HEK293T (cell line): ENCODE data around the gene NBL1.
"Not testable (repeated sequence)": the region's sequence is repeated elsewhere in the genome, so short reads cannot be mapped to it uniquely, and the experiment has no call there.

Experiments
- CTCF ChIA-PET: fragments of 350-600 bp; formaldehyde crosslinking; extraction: SDS; loops from one replicate; lab custom pipeline; 2021; ENCODE audit warnings: antibody characterized with exemption, inconsistent platforms; lab: Yijun Ruan, JAX
- POLR2A ChIA-PET: fragments of 350-600 bp; formaldehyde crosslinking; extraction: SDS; loops from one replicate; lab custom pipeline; 2020; ENCODE audit warnings: antibody characterized with exemption, inconsistent platforms; lab: Yijun Ruan, JAX
- DNase-seq: peaks from one replicate; pipeline ENCODE4 v3.0.0; 2012; ENCODE audit warnings: mixed read lengths; ENCODE audit errors: extremely low spot score
- ARNT ChIP-seq: fragments of 450-650 bp; IDR thresholded peaks from 2 replicates; pipeline ENCODE4 v1.6.1; 2017; ENCODE audit warnings: mild to moderate bottlenecking
- BHLHE40 ChIP-seq: fragments of 450-650 bp; IDR thresholded peaks from 2 replicates; pipeline ENCODE4 v1.6.1; 2016; ENCODE audit warnings: mild to moderate bottlenecking, moderate library complexity, borderline replicate concordance
- CTBP1 ChIP-seq: fragments of 450-650 bp; IDR thresholded peaks from 2 replicates; pipeline ENCODE4 v1.6.1; 2016; ENCODE audit warnings: borderline replicate concordance
- ELF4 ChIP-seq: fragments of 450-650 bp; IDR thresholded peaks from 2 replicates; pipeline ENCODE4 v1.6.1; 2017; ENCODE audit warnings: antibody characterized with exemption
- FOXA1 ChIP-seq: fragments of 450-650 bp; IDR thresholded peaks from 2 replicates; pipeline ENCODE4 v1.6.1; 2016; ENCODE audit warnings: mild to moderate bottlenecking
- FOXK2 ChIP-seq: fragments of 450-650 bp; IDR thresholded peaks from 2 replicates; pipeline ENCODE4 v1.6.1; 2016; ENCODE audit warnings: mild to moderate bottlenecking
- FOXM1 ChIP-seq: fragments of 450-650 bp; IDR thresholded peaks from 2 replicates; pipeline ENCODE4 v1.6.1; 2017; ENCODE audit warnings: mild to moderate bottlenecking, borderline replicate concordance
- HDGF ChIP-seq: fragments of 450-650 bp; IDR thresholded peaks from 2 replicates; pipeline ENCODE4 v1.6.1; 2017; ENCODE audit warnings: antibody characterized with exemption, borderline replicate concordance
- L3MBTL2 ChIP-seq: fragments of 450-650 bp; conservative IDR thresholded peaks from 2 replicates; pipeline ENCODE4 v1.6.1; 2016; ENCODE audit warnings: mild to moderate bottlenecking
- LEF1 ChIP-seq: fragments of 450-650 bp; IDR thresholded peaks from 2 replicates; pipeline ENCODE4 v1.6.1; 2017; ENCODE audit warnings: mild to moderate bottlenecking, borderline replicate concordance
- NFRKB ChIP-seq: fragments of 450-650 bp; IDR thresholded peaks from 2 replicates; pipeline ENCODE4 v1.6.1; 2016; ENCODE audit warnings: mild to moderate bottlenecking, moderate library complexity
- SP1 ChIP-seq: fragments of 450-650 bp; IDR thresholded peaks from 2 replicates; pipeline ENCODE4 v1.6.1; 2017
- SUZ12 ChIP-seq: fragments of 450-650 bp; IDR thresholded peaks from 2 replicates; pipeline ENCODE4 v1.6.1; 2016; ENCODE audit warnings: mild to moderate bottlenecking
- TARDBP ChIP-seq: fragments of 450-650 bp; IDR thresholded peaks from 2 replicates; pipeline ENCODE4 v1.6.1; 2016
- ZNF384 ChIP-seq: fragments of 450-650 bp; IDR thresholded peaks from 2 replicates; pipeline ENCODE4 v1.6.1; 2016
- TF ChIP-seq, protein P1 (sequence below): fragments of 450-650 bp; IDR thresholded peaks from 2 replicates; pipeline ENCODE4 v1.6.1; 2016

Gene NBL1

DNA sequence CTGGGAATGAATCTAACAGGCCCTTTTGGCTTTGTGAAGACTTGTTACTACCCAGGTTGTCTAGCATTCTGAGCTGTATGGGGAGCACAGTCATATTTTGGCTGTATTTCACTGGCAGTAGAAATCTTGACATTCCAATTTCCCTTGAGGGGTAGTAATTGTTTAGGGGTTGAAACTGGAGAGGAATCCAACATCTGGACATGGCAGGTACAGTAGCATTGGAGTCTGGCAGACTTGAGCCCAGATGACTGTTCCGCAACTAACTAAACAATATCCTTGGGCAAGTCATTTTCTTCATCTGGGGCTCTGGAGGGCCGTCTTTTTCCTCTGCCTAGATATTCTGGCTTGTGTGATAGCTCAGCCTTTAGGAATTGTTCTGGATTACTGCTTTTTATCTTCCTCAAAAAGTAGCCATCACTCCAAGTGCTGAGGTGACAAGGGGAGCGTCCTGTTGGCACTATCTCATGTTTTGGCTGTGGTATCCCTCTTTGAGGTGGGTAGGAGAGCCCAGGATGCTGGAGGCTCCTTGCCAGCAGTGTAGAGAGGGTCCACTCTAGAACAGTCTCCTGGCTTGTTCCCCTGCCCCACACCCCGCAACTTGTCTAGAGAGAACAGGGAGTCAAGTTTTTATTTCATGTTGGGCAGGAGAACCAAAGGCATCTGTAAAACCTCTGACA is 22.7 kb upstream of the NBL1 start:
- POLR2A ChIA-PET: no interaction called here
- TF ChIP-seq L3MBTL2: no peak
- TF ChIP-seq NFRKB: no peak
- TF ChIP-seq FOXM1: no peak
- TF ChIP-seq TARDBP: no peak
- TF ChIP-seq FOXK2: no peak
- no peak for TF ChIP-seq SUZ12
- TF ChIP-seq, protein P1, sequence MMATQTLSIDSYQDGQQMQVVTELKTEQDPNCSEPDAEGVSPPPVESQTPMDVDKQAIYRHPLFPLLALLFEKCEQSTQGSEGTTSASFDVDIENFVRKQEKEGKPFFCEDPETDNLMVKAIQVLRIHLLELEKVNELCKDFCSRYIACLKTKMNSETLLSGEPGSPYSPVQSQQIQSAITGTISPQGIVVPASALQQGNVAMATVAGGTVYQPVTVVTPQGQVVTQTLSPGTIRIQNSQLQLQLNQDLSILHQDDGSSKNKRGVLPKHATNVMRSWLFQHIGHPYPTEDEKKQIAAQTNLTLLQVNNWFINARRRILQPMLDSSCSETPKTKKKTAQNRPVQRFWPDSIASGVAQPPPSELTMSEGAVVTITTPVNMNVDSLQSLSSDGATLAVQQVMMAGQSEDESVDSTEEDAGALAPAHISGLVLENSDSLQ: no peak
- TF ChIP-seq CTBP1: no peak
- TF ChIP-seq BHLHE40: no peak
- TF ChIP-seq LEF1: no peak
- TF ChIP-seq SP1: no peak
- no peak for TF ChIP-seq FOXA1
- DNase-seq: no peak
- CTCF ChIA-PET: no interaction called here

DNA sequence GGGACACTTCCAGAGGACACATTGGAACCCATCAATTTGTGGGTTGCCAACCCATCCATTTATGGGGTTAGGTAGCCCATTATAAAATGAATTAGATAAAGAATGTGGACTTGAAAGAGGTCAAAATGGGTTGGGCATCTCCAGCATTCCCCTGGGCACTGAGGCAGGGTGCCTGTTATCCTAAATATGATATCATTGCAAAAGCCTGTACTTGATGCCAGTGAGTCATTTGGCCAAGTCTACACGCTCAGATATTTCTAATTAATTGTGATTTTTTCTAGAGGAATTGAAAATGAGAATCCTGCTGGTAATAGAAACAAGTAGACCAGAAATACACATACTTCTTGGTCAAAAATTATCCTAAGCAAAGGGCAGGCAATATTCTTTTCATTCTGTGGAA is 21.9 kb upstream of the NBL1 start:
- ChIA-PET CTCF (no interaction called here), POLR2A (no interaction called here)
- TF ChIP-seq TARDBP (no peak), ELF4 (no peak), FOXA1 (no peak), LEF1 (no peak), ARNT (no peak)
- no peak for DNase-seq

DNA sequence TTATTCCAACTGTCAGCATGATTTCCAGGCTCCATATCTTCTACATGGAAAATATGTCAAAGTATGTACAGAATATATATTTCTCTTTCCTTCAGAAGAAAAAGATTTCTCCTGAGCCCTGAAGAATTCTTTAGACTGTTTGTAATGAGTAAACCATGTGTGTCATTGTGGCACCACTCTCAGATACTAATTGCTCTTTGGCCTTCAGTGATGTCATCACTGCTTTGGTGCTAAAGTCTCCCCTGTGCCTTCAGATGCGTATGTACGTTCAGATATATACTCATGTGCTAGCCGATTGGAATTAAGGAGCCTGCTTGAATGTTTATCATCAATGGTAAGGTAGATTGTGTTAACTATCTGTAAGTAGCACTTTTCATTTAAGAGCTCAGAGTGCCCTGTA is 20.6 kb upstream of the NBL1 start:
- DNase-seq: no peak
- TF ChIP-seq HDGF: no peak
- TF ChIP-seq BHLHE40: no peak
- TF ChIP-seq FOXK2: no peak
- TF ChIP-seq ZNF384: no peak
- TF ChIP-seq, protein P1: no peak
- TF ChIP-seq ARNT: no peak
- TF ChIP-seq L3MBTL2: no peak
- no peak for TF ChIP-seq CTBP1
- TF ChIP-seq SUZ12: no peak
- TF ChIP-seq NFRKB: no peak
- TF ChIP-seq FOXM1: no peak
- TF ChIP-seq FOXA1: no peak
- TF ChIP-seq LEF1: no peak
- TF ChIP-seq ELF4: no peak
- no peak for TF ChIP-seq TARDBP

DNA sequence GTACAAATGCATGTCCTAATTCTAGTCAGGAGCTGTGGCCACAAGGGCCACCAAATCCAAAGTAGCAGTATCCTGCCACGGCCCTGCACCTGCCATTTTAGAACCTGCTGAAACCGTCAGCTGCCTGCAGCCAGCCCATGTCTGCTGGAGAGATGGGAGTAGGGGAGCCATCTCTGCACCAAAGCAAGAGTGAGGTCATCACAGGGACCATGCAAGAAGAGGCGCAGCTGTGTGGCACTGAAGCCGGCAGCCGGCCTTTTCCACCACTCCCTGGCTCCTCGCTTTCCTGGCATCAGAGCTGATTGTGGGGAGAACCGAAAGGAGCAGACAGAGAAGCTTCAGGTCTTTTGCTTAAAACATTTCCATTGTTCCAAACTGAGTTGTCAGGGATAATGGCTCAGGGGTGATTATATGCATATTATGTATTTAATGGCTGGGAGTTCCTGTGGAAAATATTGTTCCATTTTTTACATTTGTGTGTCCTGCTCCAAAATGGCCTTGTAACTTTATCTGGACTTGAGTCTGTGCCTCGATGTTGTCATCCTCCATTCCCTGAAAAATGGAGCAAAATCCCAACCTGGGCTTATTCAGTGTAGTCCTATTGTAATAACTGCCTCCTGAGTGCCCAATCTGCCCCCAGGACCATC is 18.7 kb upstream of the NBL1 start:
- CTCF ChIA-PET: no interaction called here
- DNase-seq: no peak
- POLR2A ChIA-PET: no interaction called here
- TF ChIP-seq HDGF (no peak), L3MBTL2 (no peak), LEF1 (no peak), TARDBP (no peak), ZNF384 (no peak)

More for the DNA sequence above, 20.6 kb upstream of the NBL1 start:
- CTCF ChIA-PET: no interaction called here
- POLR2A ChIA-PET: no interaction called here

DNA sequence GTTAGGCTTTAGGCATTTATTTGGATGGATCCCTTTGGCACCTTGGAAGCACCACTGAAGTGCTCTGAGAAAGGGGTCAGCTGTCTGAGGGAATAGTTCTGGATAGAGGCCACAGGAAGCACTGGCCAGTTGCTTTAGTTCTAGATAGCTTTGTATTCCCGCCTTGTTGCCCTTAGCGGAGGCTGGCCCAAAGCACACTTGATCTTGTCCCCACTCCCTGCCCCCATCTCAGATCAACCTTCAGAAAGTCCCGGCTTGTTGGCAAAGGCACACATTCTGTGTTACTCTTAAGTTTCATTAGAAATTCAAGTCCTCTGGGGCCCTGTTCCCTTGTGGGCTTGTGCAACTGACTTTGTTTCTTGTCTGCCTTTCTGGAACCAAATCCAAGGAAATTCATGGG is 15.2 kb upstream of the NBL1 start:
- ChIA-PET CTCF (no interaction called here), POLR2A (no interaction called here)
- TF ChIP-seq SP1 (no peak), FOXK2 (no peak), TARDBP (no peak), HDGF (no peak), ARNT (no peak), LEF1 (no peak), ELF4 (no peak), FOXM1 (no peak), ZNF384 (no peak), L3MBTL2 (no peak), FOXA1 (no peak), NFRKB (no peak), BHLHE40 (no peak), CTBP1 (no peak)
- TF ChIP-seq, protein P1: no peak
- no peak for DNase-seq

DNA sequence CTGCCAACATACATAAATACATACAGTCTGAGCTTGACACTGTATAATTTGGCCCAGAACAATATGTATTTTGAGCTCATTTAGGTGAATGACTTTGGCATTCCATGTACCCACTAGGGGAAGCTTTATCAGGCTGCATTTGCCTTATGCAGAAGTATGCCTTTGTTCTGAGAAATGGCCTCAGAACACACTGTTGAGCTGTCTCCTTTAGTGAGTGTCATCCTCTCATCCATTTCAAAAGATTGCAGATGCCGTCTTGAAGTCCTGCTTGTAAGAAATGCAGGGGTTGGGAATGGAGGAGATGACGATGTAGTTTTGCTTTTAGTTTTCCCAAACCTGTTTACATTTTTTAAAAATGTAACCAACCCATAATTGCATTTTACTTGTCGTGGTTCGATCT is 14.8 kb upstream of the NBL1 start:
- CTCF ChIA-PET: interaction anchor here (0.7 kb wide), 1 partner anchor 31 kb away, joined by 3 read pairs; no protein-coding TSS in a partner anchor
- POLR2A ChIA-PET: no interaction called here
- TF ChIP-seq SUZ12 (no peak), TARDBP (no peak), FOXK2 (no peak), ARNT (no peak), L3MBTL2 (no peak), SP1 (no peak), HDGF (no peak), ZNF384 (no peak), FOXM1 (no peak), NFRKB (no peak), CTBP1 (no peak), ELF4 (no peak), FOXA1 (no peak), LEF1 (no peak), BHLHE40 (no peak)
- TF ChIP-seq, protein P1: no peak
- no peak for DNase-seq

- CTCF ChIA-PET: interaction anchor here (1.6 kb wide), 1 partner anchor 21 kb away, joined by 6 read pairs; no protein-coding TSS in a partner anchor
- not testable (repeated sequence) for DNase-seq
- POLR2A ChIA-PET: interaction anchor here (0.9 to 1.6 kb wide), 3 partner anchors 11 to 34 kb away, joined by 3 read pairs; partner anchors contain the start of gene NBL1
These were observed 13.9 kb upstream of the NBL1 start for GRCh38 chr1:19630192-19630591.
